SK-N-SH treated with all-trans-retinoic acid at 6 μM for 48 hours (cell line): ENCODE results near the gene DIAPH1.

Experiments used
- ATAC-seq: fragments of 200-7000 bp; cut with Tn5 transposase; 3 replicates; pipeline ENCODE4 v1.9.1; 2020; ENCODE audit warnings: mild to moderate bottlenecking, moderate library complexity
- ARNTL ChIP-seq: fragments of 450-650 bp; formaldehyde crosslinking; IDR thresholded peaks from 2 replicates; pipeline ENCODE4 v1.5.0; 2020; ENCODE audit warnings: low read depth, mild to moderate bottlenecking, moderate library complexity, borderline replicate concordance
- BACH2 ChIP-seq: fragments of 250-450 bp; sonication (Bioruptor Pico); IDR thresholded peaks from 2 replicates; pipeline ENCODE4 v1.9.0; 2021; ENCODE audit warnings: mild to moderate bottlenecking, borderline replicate concordance
- CSDC2 ChIP-seq: fragments of 250-450 bp; sonication (Bioruptor Pico); IDR thresholded peaks from 2 replicates; pipeline ENCODE4 v1.5.0; 2020; ENCODE audit warnings: mild to moderate bottlenecking, moderate library complexity
- ESRRG ChIP-seq: fragments of 250-450 bp; sonication (Bioruptor Pico); IDR thresholded peaks from 2 replicates; pipeline ENCODE4 v1.6.1; 2021; ENCODE audit warnings: mild to moderate bottlenecking
- GLIS3 ChIP-seq: fragments of 250-450 bp; sonication (Bioruptor Pico); IDR thresholded peaks from 2 replicates; pipeline ENCODE4 v1.5.0; 2020; ENCODE audit warnings: mild to moderate bottlenecking, moderate library complexity
- ISL1 ChIP-seq: fragments of 250-450 bp; sonication (Bioruptor Pico); IDR thresholded peaks from 2 replicates; pipeline ENCODE4 v2.1.2; 2022; ENCODE audit warnings: mild to moderate bottlenecking, moderate library complexity
- OSR1 ChIP-seq: fragments of 250-450 bp; sonication (Bioruptor Pico); IDR thresholded peaks from 2 replicates; pipeline ENCODE4 v1.8.0; 2022; ENCODE audit warnings: moderate library complexity, mild to moderate bottlenecking, inconsistent platforms
- PPARA ChIP-seq: fragments of 250-450 bp; sonication (Bioruptor Pico); IDR thresholded peaks from 2 replicates; pipeline ENCODE4 v1.5.0; 2020; ENCODE audit warnings: mild to moderate bottlenecking, borderline replicate concordance
- RARB ChIP-seq: fragments of 250-450 bp; sonication (Bioruptor Pico); IDR thresholded peaks from 2 replicates; pipeline ENCODE4 v1.8.0; 2021; ENCODE audit warnings: mild to moderate bottlenecking, moderate library complexity
- SNAI2 ChIP-seq: fragments of 250-450 bp; sonication (Bioruptor Pico); IDR thresholded peaks from 2 replicates; pipeline ENCODE4 v1.5.0; 2020; ENCODE audit warnings: mild to moderate bottlenecking, moderate library complexity
- TCF4 ChIP-seq: fragments of 250-450 bp; sonication (Bioruptor Pico); IDR thresholded peaks from 2 replicates; pipeline ENCODE4 v1.8.0; 2021; ENCODE audit warnings: mild to moderate bottlenecking, moderate library complexity, borderline replicate concordance
- ZC3H10 ChIP-seq: fragments of 250-450 bp; sonication (Bioruptor Pico); IDR thresholded peaks from 2 replicates; pipeline ENCODE4 v1.5.1; 2021; ENCODE audit warnings: mild to moderate bottlenecking, moderate library complexity
- ZFP3 ChIP-seq: fragments of 250-450 bp; sonication (Bioruptor Pico); IDR thresholded peaks from 2 replicates; pipeline ENCODE4 v1.5.0; 2020; ENCODE audit warnings: mild to moderate bottlenecking, moderate library complexity
- ZNF565 ChIP-seq: fragments of 450-650 bp; formaldehyde crosslinking; conservative IDR thresholded peaks from 2 replicates; pipeline ENCODE4 v1.5.0; 2020; ENCODE audit warnings: low read depth, mild to moderate bottlenecking, moderate library complexity
- ZNF70 ChIP-seq: fragments of 450-650 bp; formaldehyde crosslinking; IDR thresholded peaks from 2 replicates; pipeline ENCODE4 v1.5.0; 2020; ENCODE audit warnings: mild to moderate bottlenecking, moderate library complexity
- TF ChIP-seq, protein P1 (sequence below): fragments of 250-450 bp; sonication (Bioruptor Pico); IDR thresholded peaks from 2 replicates; pipeline ENCODE4 v1.5.1; 2021; ENCODE audit warnings: mild to moderate bottlenecking, moderate library complexity
- TF ChIP-seq, protein P2 (sequence below): fragments of 250-450 bp; sonication (Bioruptor Pico); IDR thresholded peaks from 2 replicates; pipeline ENCODE4 v1.8.0; 2020; ENCODE audit warnings: mild to moderate bottlenecking, moderate library complexity, borderline replicate concordance
- TF ChIP-seq, protein P3 (sequence below): fragments of 250-450 bp; sonication (Bioruptor Pico); IDR thresholded peaks from 2 replicates; pipeline ENCODE4 v1.5.1; 2020; ENCODE audit warnings: low read depth, mild to moderate bottlenecking, moderate library complexity
- TF ChIP-seq, protein P4 (sequence below): fragments of 250-450 bp; sonication (Bioruptor Pico); IDR thresholded peaks from 2 replicates; pipeline ENCODE4 v1.5.0; 2020; ENCODE audit warnings: mild to moderate bottlenecking, moderate library complexity

DIAPH1 gene

DNA sequence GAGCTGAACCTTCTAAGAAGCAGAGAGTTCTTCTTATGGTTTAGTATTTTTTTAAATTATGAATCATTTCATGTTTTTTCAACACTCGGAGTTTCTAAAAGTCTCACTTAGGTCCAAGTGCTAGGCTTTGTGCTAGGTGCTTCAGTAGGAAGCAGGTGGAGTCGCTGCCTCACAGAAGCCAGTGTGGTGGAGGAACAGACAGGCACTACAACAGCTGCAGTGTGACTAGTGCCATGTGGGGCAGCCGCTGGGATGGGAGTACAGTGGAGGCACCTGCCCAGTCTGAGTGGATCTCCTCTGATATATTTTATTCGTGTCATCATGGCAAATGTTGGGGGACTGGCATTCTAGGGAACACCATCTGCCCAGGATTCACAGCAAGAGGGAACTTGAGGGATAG is 114.6 kb downstream of the DIAPH1 start:
- TF ChIP-seq ISL1 (CRISPR knock-in tag) (no peak), BACH2 (CRISPR knock-in tag) (no peak), ZC3H10 (CRISPR knock-in tag) (no peak), SNAI2 (CRISPR knock-in tag) (no peak), CSDC2 (CRISPR knock-in tag) (no peak)
- TF ChIP-seq, protein P1, sequence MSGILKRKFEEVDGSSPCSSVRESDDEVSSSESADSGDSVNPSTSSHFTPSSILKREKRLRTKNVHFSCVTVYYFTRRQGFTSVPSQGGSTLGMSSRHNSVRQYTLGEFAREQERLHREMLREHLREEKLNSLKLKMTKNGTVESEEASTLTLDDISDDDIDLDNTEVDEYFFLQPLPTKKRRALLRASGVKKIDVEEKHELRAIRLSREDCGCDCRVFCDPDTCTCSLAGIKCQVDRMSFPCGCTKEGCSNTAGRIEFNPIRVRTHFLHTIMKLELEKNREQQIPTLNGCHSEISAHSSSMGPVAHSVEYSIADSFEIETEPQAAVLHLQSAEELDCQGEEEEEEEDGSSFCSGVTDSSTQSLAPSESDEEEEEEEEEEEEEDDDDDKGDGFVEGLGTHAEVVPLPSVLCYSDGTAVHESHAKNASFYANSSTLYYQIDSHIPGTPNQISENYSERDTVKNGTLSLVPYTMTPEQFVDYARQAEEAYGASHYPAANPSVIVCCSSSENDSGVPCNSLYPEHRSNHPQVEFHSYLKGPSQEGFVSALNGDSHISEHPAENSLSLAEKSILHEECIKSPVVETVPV (CRISPR knock-in tag), result no peak
- TF ChIP-seq, protein P2, sequence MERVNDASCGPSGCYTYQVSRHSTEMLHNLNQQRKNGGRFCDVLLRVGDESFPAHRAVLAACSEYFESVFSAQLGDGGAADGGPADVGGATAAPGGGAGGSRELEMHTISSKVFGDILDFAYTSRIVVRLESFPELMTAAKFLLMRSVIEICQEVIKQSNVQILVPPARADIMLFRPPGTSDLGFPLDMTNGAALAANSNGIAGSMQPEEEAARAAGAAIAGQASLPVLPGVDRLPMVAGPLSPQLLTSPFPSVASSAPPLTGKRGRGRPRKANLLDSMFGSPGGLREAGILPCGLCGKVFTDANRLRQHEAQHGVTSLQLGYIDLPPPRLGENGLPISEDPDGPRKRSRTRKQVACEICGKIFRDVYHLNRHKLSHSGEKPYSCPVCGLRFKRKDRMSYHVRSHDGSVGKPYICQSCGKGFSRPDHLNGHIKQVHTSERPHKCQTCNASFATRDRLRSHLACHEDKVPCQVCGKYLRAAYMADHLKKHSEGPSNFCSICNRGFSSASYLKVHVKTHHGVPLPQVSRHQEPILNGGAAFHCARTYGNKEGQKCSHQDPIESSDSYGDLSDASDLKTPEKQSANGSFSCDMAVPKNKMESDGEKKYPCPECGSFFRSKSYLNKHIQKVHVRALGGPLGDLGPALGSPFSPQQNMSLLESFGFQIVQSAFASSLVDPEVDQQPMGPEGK, result no peak
- TF ChIP-seq, protein P3, sequence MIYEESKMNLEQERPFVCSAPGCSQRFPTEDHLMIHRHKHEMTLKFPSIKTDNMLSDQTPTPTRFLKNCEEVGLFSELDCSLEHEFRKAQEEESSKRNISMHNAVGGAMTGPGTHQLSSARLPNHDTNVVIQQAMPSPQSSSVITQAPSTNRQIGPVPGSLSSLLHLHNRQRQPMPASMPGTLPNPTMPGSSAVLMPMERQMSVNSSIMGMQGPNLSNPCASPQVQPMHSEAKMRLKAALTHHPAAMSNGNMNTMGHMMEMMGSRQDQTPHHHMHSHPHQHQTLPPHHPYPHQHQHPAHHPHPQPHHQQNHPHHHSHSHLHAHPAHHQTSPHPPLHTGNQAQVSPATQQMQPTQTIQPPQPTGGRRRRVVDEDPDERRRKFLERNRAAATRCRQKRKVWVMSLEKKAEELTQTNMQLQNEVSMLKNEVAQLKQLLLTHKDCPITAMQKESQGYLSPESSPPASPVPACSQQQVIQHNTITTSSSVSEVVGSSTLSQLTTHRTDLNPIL (CRISPR knock-in tag), result no peak
- no peak for ATAC-seq

DNA sequence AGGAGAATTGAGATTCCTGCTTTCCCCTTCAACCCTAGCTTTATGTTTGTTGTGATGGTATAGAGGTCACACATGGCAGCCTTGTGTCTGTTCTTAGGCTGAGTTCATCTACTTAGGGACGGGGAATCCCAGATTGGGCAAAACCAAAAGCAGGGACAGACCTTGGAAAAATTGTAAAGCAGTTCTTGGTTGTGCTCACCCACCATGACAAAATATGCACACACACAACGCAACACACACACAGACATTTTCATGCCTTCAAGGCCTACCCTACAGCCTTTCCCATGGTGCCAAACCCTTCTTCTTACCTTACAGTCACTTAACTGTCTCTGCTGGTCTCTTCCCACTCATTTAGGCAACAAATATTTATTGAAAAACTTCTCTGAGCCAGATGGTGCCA is 115.1 kb downstream of the DIAPH1 start:
- TF ChIP-seq, protein P1 (CRISPR knock-in tag), result no peak
- no peak for TF ChIP-seq SNAI2 (CRISPR knock-in tag)
- no peak for TF ChIP-seq CSDC2 (CRISPR knock-in tag)
- TF ChIP-seq PPARA, result no peak
- TF ChIP-seq BACH2 (CRISPR knock-in tag), result no peak
- TF ChIP-seq GLIS3 (CRISPR knock-in tag), result no peak
- TF ChIP-seq ZFP3, result no peak
- TF ChIP-seq ISL1 (CRISPR knock-in tag), result no peak
- TF ChIP-seq, protein P2, result no peak
- TF ChIP-seq ZNF70 (CRISPR knock-in tag), result no peak
- TF ChIP-seq OSR1 (CRISPR knock-in tag), result no peak
- TF ChIP-seq, protein P4, sequence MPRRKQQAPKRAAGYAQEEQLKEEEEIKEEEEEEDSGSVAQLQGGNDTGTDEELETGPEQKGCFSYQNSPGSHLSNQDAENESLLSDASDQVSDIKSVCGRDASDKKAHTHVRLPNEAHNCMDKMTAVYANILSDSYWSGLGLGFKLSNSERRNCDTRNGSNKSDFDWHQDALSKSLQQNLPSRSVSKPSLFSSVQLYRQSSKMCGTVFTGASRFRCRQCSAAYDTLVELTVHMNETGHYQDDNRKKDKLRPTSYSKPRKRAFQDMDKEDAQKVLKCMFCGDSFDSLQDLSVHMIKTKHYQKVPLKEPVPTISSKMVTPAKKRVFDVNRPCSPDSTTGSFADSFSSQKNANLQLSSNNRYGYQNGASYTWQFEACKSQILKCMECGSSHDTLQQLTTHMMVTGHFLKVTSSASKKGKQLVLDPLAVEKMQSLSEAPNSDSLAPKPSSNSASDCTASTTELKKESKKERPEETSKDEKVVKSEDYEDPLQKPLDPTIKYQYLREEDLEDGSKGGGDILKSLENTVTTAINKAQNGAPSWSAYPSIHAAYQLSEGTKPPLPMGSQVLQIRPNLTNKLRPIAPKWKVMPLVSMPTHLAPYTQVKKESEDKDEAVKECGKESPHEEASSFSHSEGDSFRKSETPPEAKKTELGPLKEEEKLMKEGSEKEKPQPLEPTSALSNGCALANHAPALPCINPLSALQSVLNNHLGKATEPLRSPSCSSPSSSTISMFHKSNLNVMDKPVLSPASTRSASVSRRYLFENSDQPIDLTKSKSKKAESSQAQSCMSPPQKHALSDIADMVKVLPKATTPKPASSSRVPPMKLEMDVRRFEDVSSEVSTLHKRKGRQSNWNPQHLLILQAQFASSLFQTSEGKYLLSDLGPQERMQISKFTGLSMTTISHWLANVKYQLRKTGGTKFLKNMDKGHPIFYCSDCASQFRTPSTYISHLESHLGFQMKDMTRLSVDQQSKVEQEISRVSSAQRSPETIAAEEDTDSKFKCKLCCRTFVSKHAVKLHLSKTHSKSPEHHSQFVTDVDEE, result no peak
- TF ChIP-seq ZC3H10 (CRISPR knock-in tag), result no peak

DNA sequence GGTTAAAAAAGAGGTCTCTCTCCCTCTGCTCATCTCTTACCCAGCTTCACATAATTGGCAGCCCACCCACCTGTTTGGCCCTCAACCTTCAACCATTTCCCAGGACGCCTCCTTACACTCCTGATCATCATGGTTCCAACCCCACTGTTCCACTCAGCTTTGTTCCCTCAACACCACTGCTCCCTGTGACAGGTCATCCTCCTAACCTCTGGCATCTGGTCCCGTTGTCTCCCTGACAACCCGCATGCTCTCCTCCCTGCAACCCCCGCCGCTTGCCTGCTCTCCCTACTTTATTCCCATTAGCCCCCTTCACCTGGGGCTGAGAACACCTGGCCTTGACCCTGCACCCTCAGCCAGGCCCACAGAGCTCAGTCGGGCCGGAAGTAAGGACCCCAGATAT is 117.0 kb downstream of the DIAPH1 start:
- ATAC-seq, result no peak
- no peak for TF ChIP-seq ESRRG (CRISPR knock-in tag)
- TF ChIP-seq SNAI2 (CRISPR knock-in tag), result no peak
- TF ChIP-seq, protein P2, result no peak
- no peak for TF ChIP-seq TCF4 (CRISPR knock-in tag)
- TF ChIP-seq ZNF565 (CRISPR knock-in tag), result no peak
- TF ChIP-seq GLIS3 (CRISPR knock-in tag), result no peak
- TF ChIP-seq, protein P3 (CRISPR knock-in tag), result no peak
- TF ChIP-seq ZC3H10 (CRISPR knock-in tag), result no peak
- no peak for TF ChIP-seq OSR1 (CRISPR knock-in tag)
- no peak for TF ChIP-seq BACH2 (CRISPR knock-in tag)
- TF ChIP-seq, protein P4, result no peak
- no peak for TF ChIP-seq RARB (CRISPR knock-in tag)
- no peak for TF ChIP-seq ISL1 (CRISPR knock-in tag)
- no peak for TF ChIP-seq ARNTL

More for the DNA sequence above, 115.1 kb downstream of the DIAPH1 start:
- no peak for ATAC-seq
